Fibroblast of villous mesenchyme (primary cell): ENCODE measurements around the gene SEMA3C. TPM values are rescaled to one million over a fixed set of nuclear protein-coding genes. Genes with fewer than 3 reads are reported as not detected.

Experiments
- DNase-seq: peaks from one replicate; pipeline ENCODE4 v3.0.0-alpha.2; 2010; ENCODE audit warnings: low read depth
- H3K4me3 ChIP-seq: 2 replicates; pipeline ENCODE4 v1.5.1; 2011; ENCODE audit warnings: low read depth, mild to moderate bottlenecking, low read length
- CTCF ChIP-seq: IDR thresholded peaks from 2 replicates; pipeline ENCODE4 v1.5.1; 2012; ENCODE audit warnings: low read depth, mild to moderate bottlenecking, low read length; ENCODE audit not compliant: insufficient read depth
- total RNA-seq: library from RNA; depleted of rRNA; stranded (reverse); fragments of >200 nt; gene quantifications from 2 replicates; pipeline ENCODE4 v1.2.3, GENCODE V29; 2012

The SEMA3C gene
- total RNA-seq, 1 donor = 136 TPM

- no peak overlapping the region for H3K4me3 ChIP-seq
- DNase-seq = peak; percentile 41
- no peak for TF ChIP-seq CTCF
Measured at GRCh38 chr7:80807166-80807900, 111.5 kb downstream of the SEMA3C start.

GRCh38 chr7:80806663-80807062 is 112.2 kb downstream of the SEMA3C start:
- TF ChIP-seq CTCF = no peak
- no peak for DNase-seq
- H3K4me3 ChIP-seq = no peak overlapping the region

GRCh38 chr7:80804589-80804988 is 114.3 kb downstream of the SEMA3C start:
- no peak for TF ChIP-seq CTCF
- H3K4me3 ChIP-seq = no peak overlapping the region
- no peak for DNase-seq

- no peak for DNase-seq
- TF ChIP-seq CTCF = no peak
- H3K4me3 ChIP-seq = no peak overlapping the region
Measured at GRCh38 chr7:80802527-80802926, 116.3 kb downstream of the SEMA3C start.

- no peak for TF ChIP-seq CTCF
- H3K4me3 ChIP-seq = no peak overlapping the region
- DNase-seq = peak; percentile 64
Measured at GRCh38 chr7:80794631-80795573, 123.9 kb downstream of the SEMA3C start.

GRCh38 chr7:80791509-80791929 is 127.3 kb downstream of the SEMA3C start:
- TF ChIP-seq CTCF = no peak
- no peak overlapping the region for H3K4me3 ChIP-seq
- DNase-seq = no peak
